Measurements from ENCODE around the gene LRRC8B. TPM values are rescaled to one million over a fixed set of nuclear protein-coding genes. Genes with fewer than 3 reads are reported as not detected.

The LRRC8B gene
- total and polyA plus RNA-seq, 7 experiments from 2014 or later = 8.8 to 23.0 (median 16.7) TPM

GRCh38 chr1:89547563-89548116, 23.0 kb downstream of the LRRC8B start:
- Mint-ChIP-seq H3K4me1 (peaks cover 42 to 89% (median 71%) of the 10 kb centered on the region in 7 donors), H3K36me3 (peaks cover 0 to 19% (median 12%) of the 10 kb centered on the region in 5 donors), H3K27me3 (no peaks in the 10 kb centered on the region), H3K4me3 (no peak overlapping the region), H3K27ac (peak overlapping the region in 1 of 9 donors; percentile 5), H3K9me3 (no peaks in the 10 kb centered on the region)
- intact Hi-C loops (cut with micrococcal nuclease) = loop anchor here in 1 of 2 donors (2.0 kb wide), 1 partner anchor 17 kb away; no protein-coding TSS in a partner anchor
- Histone ChIP-seq H3K4me1 (ENCODE audit: control insufficient read depth in 2 of 2, insufficient read depth in 2 of 2, low read length in 2 of 2) (peaks cover 0 to 18% of the 10 kb centered on the region in 2 donors), H3K36me3 (ENCODE audit: control insufficient read depth in 2 of 3, insufficient read depth in 3 of 3, low read length in 3 of 3) (no peaks in the 10 kb centered on the region), H3K4me3 (ENCODE audit: low read length) (no peak overlapping the region), H3K27ac (ENCODE audit: low read depth, low read length) (no peak overlapping the region), H3K9me3 (ENCODE audit: control insufficient read depth in 2 of 3, low read length in 3 of 3) (no peaks in the 10 kb centered on the region), H3K27me3 (ENCODE audit: control insufficient read depth in 2 of 2, insufficient read depth in 2 of 2, low read length in 2 of 2) (no peaks in the 10 kb centered on the region)
- ATAC-seq (no peak), DNase-seq (no peak)
- ChIA-PET POLR2A (interaction anchor here (1.1 kb wide), 1 partner anchor 61 kb away, joined by 4 read pairs; no protein-coding TSS in a partner anchor), CTCF (no interaction called here)

- POLR2A ChIA-PET = no interaction called here
- H3K9me3 ChIP-seq (ENCODE audit: control insufficient read depth in 2 of 3, low read length in 3 of 3) = no peaks in the 10 kb centered on the region
- no peak overlapping the region for H3K4me3 ChIP-seq (ENCODE audit: low read length)
- H3K4me1 ChIP-seq (ENCODE audit: control insufficient read depth in 2 of 2, insufficient read depth in 2 of 2, low read length in 2 of 2) = peaks cover 0 to 24% of the 10 kb centered on the region in 2 donors
- H3K27ac ChIP-seq (ENCODE audit: low read depth, low read length) = no peak overlapping the region
- H3K9me3 Mint-ChIP-seq = no peaks in the 10 kb centered on the region
- no peaks in the 10 kb centered on the region for H3K27me3 ChIP-seq (ENCODE audit: control insufficient read depth in 2 of 2, insufficient read depth in 2 of 2, low read length in 2 of 2)
- no peak overlapping the region for H3K4me3 Mint-ChIP-seq
- no peaks in the 10 kb centered on the region for H3K27me3 Mint-ChIP-seq
- H3K36me3 ChIP-seq (ENCODE audit: control insufficient read depth in 2 of 3, insufficient read depth in 3 of 3, low read length in 3 of 3) = no peaks in the 10 kb centered on the region
- peaks cover 42 to 90% (median 73%) of the 10 kb centered on the region in 7 donors for H3K4me1 Mint-ChIP-seq
- peak overlapping the region in 5 of 9 donors; percentile 3 to 63 (median 18) for H3K27ac Mint-ChIP-seq
- ATAC-seq (no peak), DNase-seq (no peak)
- CTCF ChIA-PET = no interaction called here
- intact Hi-C loops (cut with micrococcal nuclease) = loop anchor here in 1 of 2 donors (2.0 kb wide), 1 partner anchor 17 kb away; no protein-coding TSS in a partner anchor
- peaks cover 0 to 23% (median 12%) of the 10 kb centered on the region in 5 donors for H3K36me3 Mint-ChIP-seq
These were observed 23.7 kb downstream of the LRRC8B start for GRCh38 chr1:89548122-89548857.

GRCh38 chr1:89550995-89551394, 26.4 kb downstream of the LRRC8B start:
- Histone ChIP-seq H3K4me3 (ENCODE audit: low read length) (no peak overlapping the region), H3K9me3 (ENCODE audit: control insufficient read depth in 2 of 3, low read length in 3 of 3) (no peaks in the 10 kb centered on the region), H3K4me1 (ENCODE audit: control insufficient read depth in 2 of 2, insufficient read depth in 2 of 2, low read length in 2 of 2) (peaks cover 0 to 18% of the 10 kb centered on the region in 2 donors), H3K36me3 (ENCODE audit: control insufficient read depth in 2 of 3, insufficient read depth in 3 of 3, low read length in 3 of 3) (no peaks in the 10 kb centered on the region), H3K27me3 (ENCODE audit: control insufficient read depth in 2 of 2, insufficient read depth in 2 of 2, low read length in 2 of 2) (no peaks in the 10 kb centered on the region), H3K27ac (ENCODE audit: low read depth, low read length) (no peak overlapping the region)
- Mint-ChIP-seq H3K27ac (peak overlapping the region in 4 of 9 donors; percentile 1 to 29 (median 9)), H3K27me3 (no peaks in the 10 kb centered on the region), H3K4me1 (peaks cover 36 to 92% (median 69%) of the 10 kb centered on the region in 7 donors), H3K9me3 (no peaks in the 10 kb centered on the region), H3K36me3 (peaks cover 0 to 35% (median 18%) of the 10 kb centered on the region in 5 donors), H3K4me3 (peak overlapping the region in 1 of 10 donors; percentile 2)
- ChIA-PET POLR2A (interaction anchor here (1.2 kb wide), 1 partner anchor 17 kb away, joined by 4 read pairs; no protein-coding TSS in a partner anchor), CTCF (interaction anchor here (0.9 to 1.1 kb wide), 2 partner anchors 11 to 213 kb away, joined by 4 read pairs; no protein-coding TSS in a partner anchor)
- DNase-seq = no peak
- no peak for ATAC-seq
- intact Hi-C loops (cut with micrococcal nuclease) = loop anchor here in 1 of 2 donors (5.0 kb wide), 1 partner anchor 46 kb away; no protein-coding TSS in a partner anchor

DNA sequence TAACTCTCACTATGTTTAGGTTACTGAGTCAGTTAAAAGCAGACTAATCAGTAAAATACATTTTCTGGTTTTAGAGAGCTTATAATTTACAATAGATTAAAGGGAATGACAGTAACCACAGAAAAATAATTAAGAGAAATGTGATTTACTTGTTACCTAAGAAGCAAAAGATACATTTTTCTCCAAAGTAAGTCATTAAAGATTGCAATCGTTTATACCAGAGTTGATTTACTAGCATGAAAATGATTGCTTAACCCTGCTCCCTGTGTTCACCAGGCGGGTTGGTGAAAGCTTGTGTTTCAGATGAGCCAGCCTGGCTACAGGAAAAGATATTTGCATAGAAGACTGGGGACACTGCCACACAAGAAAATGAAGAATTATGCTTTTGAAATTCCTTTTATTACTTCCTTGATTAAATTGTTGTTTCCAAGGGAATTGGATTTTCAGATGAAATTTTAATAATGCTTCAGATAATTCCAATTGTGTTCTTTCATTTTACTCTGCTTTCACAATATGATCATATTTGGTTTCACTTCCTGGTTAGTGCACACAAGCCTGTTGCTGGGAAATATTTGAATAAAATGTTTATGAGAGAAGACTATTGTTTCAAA, 27.9 kb downstream of the LRRC8B start:
- no peaks in the 10 kb centered on the region for H3K27me3 Mint-ChIP-seq
- H3K27me3 ChIP-seq (ENCODE audit: control insufficient read depth in 2 of 2, insufficient read depth in 2 of 2, low read length in 2 of 2) = no peaks in the 10 kb centered on the region
- peaks cover 0 to 12% of the 10 kb centered on the region in 2 donors for H3K4me1 ChIP-seq (ENCODE audit: control insufficient read depth in 2 of 2, insufficient read depth in 2 of 2, low read length in 2 of 2)
- H3K9me3 Mint-ChIP-seq = peaks cover 0 to 2% (median 0%) of the 10 kb centered on the region in 11 donors
- H3K27ac Mint-ChIP-seq = peak overlapping the region; percentile 7 to 77 (median 62)
- ATAC-seq (peak; percentile 54), DNase-seq (peak in 3 of 9 donors; percentile 4 to 13 (median 12))
- H3K9me3 ChIP-seq (ENCODE audit: control insufficient read depth in 2 of 3, low read length in 3 of 3) = no peaks in the 10 kb centered on the region
- intact Hi-C loops (cut with micrococcal nuclease) = loop anchor here (1.0 to 5.0 kb wide), 2 partner anchors 12 to 45 kb away; no protein-coding TSS in a partner anchor
- POLR2A ChIA-PET = interaction anchor here (0.9 kb wide), 1 partner anchor 59 kb away, joined by 6 read pairs; no protein-coding TSS in a partner anchor
- H3K4me3 ChIP-seq (ENCODE audit: low read length) = peak overlapping the region; percentile 40
- H3K36me3 ChIP-seq (ENCODE audit: control insufficient read depth in 2 of 3, insufficient read depth in 3 of 3, low read length in 3 of 3) = no peaks in the 10 kb centered on the region
- no peak overlapping the region for H3K27ac ChIP-seq (ENCODE audit: low read depth, low read length)
- H3K4me3 Mint-ChIP-seq = peak overlapping the region in 9 of 10 donors; percentile 18 to 78 (median 56)
- CTCF ChIA-PET = interaction anchor here (0.8 kb wide), 1 partner anchor 47 kb away, joined by 3 read pairs; no protein-coding TSS in a partner anchor
- H3K36me3 Mint-ChIP-seq = peaks cover 5 to 50% (median 28%) of the 10 kb centered on the region in 5 donors
- peaks cover 44 to 95% (median 76%) of the 10 kb centered on the region in 7 donors for H3K4me1 Mint-ChIP-seq

GRCh38 chr1:89553157-89553556, 28.5 kb downstream of the LRRC8B start:
- ChIA-PET POLR2A (no interaction called here), CTCF (interaction anchor here (0.8 kb wide), 1 partner anchor 46 kb away, joined by 3 read pairs; no protein-coding TSS in a partner anchor)
- Mint-ChIP-seq H3K9me3 (peaks cover 0 to 2% (median 0%) of the 10 kb centered on the region in 11 donors), H3K4me1 (peaks cover 45 to 93% (median 79%) of the 10 kb centered on the region in 7 donors), H3K27ac (peak overlapping the region in 5 of 9 donors; percentile 7 to 77 (median 56)), H3K36me3 (peaks cover 11 to 55% (median 34%) of the 10 kb centered on the region in 5 donors), H3K27me3 (no peaks in the 10 kb centered on the region), H3K4me3 (peak overlapping the region in 3 of 10 donors; percentile 49 to 78 (median 54))
- Histone ChIP-seq H3K4me1 (ENCODE audit: control insufficient read depth in 2 of 2, insufficient read depth in 2 of 2, low read length in 2 of 2) (peaks cover 0 to 12% of the 10 kb centered on the region in 2 donors), H3K36me3 (ENCODE audit: control insufficient read depth in 2 of 3, insufficient read depth in 3 of 3, low read length in 3 of 3) (no peaks in the 10 kb centered on the region), H3K9me3 (ENCODE audit: control insufficient read depth in 2 of 3, low read length in 3 of 3) (no peaks in the 10 kb centered on the region), H3K27me3 (ENCODE audit: control insufficient read depth in 2 of 2, insufficient read depth in 2 of 2, low read length in 2 of 2) (no peaks in the 10 kb centered on the region), H3K4me3 (ENCODE audit: low read length) (no peak overlapping the region), H3K27ac (ENCODE audit: low read depth, low read length) (no peak overlapping the region)
- intact Hi-C loops (cut with micrococcal nuclease) = loop anchor here (1.0 to 5.0 kb wide), 2 partner anchors 11 to 44 kb away; no protein-coding TSS in a partner anchor
- DNase-seq (no peak), ATAC-seq (no peak)

- H3K9me3 ChIP-seq (ENCODE audit: control insufficient read depth in 2 of 3, low read length in 3 of 3) = no peaks in the 10 kb centered on the region
- intact Hi-C loops (cut with micrococcal nuclease) = loop anchor here in 1 of 2 donors (5.0 kb wide), 1 partner anchor 33 kb away; the partner anchor contains the start of gene LRRC8B
- Mint-ChIP-seq H3K4me3 (no peak overlapping the region), H3K36me3 (peaks cover 19 to 63% (median 45%) of the 10 kb centered on the region in 5 donors), H3K27me3 (no peaks in the 10 kb centered on the region), H3K9me3 (peaks cover 0 to 13% (median 0%) of the 10 kb centered on the region in 11 donors), H3K27ac (no peak overlapping the region), H3K4me1 (peaks cover 38 to 76% (median 62%) of the 10 kb centered on the region in 7 donors)
- no peak for DNase-seq
- H3K27me3 ChIP-seq (ENCODE audit: control insufficient read depth in 2 of 2, insufficient read depth in 2 of 2, low read length in 2 of 2) = no peaks in the 10 kb centered on the region
- H3K27ac ChIP-seq (ENCODE audit: low read depth, low read length) = no peak overlapping the region
- ATAC-seq = peak; percentile 19
- ChIA-PET CTCF (interaction anchor here (1.3 kb wide), 1 partner anchor 15 kb away, joined by 3 read pairs; no protein-coding TSS in a partner anchor), POLR2A (interaction anchor here (1.0 kb wide), 1 partner anchor 22 kb away, joined by 3 read pairs; no protein-coding TSS in a partner anchor)
- no peaks in the 10 kb centered on the region for H3K36me3 ChIP-seq (ENCODE audit: control insufficient read depth in 2 of 3, insufficient read depth in 3 of 3, low read length in 3 of 3)
- no peak overlapping the region for H3K4me3 ChIP-seq (ENCODE audit: low read length)
- peaks cover 0 to 12% of the 10 kb centered on the region in 2 donors for H3K4me1 ChIP-seq (ENCODE audit: control insufficient read depth in 2 of 2, insufficient read depth in 2 of 2, low read length in 2 of 2)
These were observed 30.9 kb downstream of the LRRC8B start for GRCh38 chr1:89555550-89555949.

Measured in naive thymus-derived CD4-positive, alpha-beta T cell (primary cell).